ELR (cell line): ENCODE measurements around the gene MASP1.

Experiments used
- DNase-seq: peaks from one replicate; pipeline ENCODE4 v3.0.0-alpha.2; 2015; ENCODE audit warnings: low read depth

MASP1 gene

GRCh38 chr3:187293516-187294430 lies 2.2 kb upstream of the MASP1 start:
- peak; percentile 40 for DNase-seq

DNA sequence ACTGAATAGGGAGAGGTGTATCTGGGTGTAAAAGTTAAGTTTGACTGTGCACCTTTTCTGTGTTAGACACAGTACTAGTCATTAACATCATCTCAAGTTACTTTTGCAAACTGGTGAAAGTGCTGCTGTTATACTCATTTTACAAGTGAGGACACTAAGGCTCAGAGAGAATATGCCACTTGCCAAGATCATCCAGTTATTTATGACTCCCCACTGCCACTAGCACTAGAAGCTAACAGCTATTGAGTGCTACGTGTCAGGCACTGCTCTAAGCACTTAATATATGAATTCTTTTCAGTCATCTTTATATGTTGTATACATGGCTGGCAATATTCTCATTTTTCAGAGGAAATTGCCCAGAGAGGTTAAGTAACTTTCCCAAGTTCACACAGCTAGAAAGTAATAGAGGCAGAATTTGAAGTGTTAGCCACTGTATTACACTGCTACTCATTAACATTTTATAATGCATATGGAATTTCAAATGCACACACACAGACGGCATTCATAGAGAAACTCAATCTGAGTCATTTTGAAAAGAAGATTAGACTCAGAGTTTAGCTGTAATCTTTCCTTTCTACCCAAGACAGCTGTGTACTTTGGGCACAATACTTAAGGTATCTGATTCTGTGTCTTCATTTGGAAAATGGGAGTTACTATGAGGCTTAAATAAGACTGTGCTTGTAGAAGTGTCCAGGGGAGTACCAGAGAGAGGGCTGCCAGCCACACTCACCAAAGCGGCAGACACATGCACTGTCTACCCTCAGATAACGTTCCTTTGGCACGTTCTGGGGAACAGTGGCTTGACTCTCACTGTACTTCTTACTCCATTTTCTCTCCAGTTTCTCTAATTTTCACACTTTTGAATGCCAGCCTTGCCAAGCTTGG lies 1.3 kb upstream of the MASP1 start:
- peak; percentile 64 for DNase-seq

- DNase-seq = peak; percentile 15
Measured at GRCh38 chr3:187292181-187292580, 644 bp upstream of the MASP1 start.

DNA sequence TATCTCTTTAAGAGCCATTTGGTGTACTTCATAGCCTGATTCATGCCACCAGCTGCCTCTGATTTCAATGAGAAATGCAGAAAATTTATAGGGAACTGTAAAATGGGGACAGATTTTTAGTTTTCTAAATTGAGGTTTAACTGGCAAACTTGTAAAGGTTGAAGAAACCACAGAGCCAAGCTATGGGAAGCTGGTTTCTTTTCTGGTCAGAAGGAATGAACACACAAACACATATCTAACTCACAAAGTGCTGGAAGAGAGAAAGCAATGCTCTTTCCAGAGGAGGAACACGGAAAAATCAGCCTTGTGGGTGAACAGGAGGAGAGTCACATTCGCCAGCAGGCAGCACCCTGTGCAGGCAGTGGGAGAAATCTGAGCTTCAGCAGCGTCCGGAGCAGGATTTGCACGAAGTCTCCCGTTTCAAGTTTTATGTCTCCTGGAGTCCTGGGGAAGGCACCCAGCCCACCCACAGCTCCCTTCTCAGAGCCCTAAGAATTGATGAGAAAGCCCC lies 481 bp downstream of the MASP1 start:
- peak; percentile 61 for DNase-seq

- DNase-seq = no peak
Measured at GRCh38 chr3:187290503-187290902, 1.0 kb downstream of the MASP1 start.

DNA sequence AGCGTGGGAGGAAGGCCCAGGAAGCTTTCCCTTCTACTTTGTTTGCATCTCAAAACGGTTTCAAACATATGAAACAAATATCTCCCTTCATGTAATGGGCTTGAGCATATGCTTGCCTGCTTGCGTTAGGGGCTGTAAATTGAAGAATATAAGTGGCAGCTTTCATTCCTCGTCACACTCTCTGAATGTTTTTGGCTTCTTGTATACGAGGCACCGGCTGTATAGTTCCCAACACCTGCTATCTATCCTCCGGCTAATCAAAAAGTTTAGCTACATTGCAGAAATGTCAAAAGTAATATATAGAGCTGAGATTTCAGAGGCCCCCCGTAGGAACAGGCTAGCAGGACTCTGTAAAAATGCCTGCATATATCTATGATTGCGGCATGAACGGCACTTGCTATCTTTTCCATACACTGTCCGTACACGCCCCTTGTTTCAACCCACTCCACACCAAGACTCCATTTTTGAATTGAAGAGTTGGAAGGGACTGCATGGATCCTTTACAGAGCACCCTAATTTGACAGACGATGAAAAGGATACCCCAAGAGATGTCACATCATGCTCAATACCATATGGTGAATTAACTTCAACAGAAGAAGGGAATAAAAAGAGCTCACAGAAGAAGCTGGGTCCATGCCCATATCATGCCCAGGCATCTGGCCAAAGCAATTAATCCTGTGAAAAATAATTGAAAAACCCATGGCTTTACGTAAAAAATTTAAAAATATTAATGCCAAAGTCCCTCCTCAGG lies 2.5 kb downstream of the MASP1 start:
- no peak for DNase-seq

GRCh38 chr3:187288131-187288854 lies 3.2 kb downstream of the MASP1 start:
- DNase-seq = no peak

GRCh38 chr3:187287256-187287655 lies 4.3 kb downstream of the MASP1 start:
- DNase-seq = no peak

GRCh38 chr3:187286467-187287059 lies 5.0 kb downstream of the MASP1 start:
- peak; percentile 87 for DNase-seq

DNA sequence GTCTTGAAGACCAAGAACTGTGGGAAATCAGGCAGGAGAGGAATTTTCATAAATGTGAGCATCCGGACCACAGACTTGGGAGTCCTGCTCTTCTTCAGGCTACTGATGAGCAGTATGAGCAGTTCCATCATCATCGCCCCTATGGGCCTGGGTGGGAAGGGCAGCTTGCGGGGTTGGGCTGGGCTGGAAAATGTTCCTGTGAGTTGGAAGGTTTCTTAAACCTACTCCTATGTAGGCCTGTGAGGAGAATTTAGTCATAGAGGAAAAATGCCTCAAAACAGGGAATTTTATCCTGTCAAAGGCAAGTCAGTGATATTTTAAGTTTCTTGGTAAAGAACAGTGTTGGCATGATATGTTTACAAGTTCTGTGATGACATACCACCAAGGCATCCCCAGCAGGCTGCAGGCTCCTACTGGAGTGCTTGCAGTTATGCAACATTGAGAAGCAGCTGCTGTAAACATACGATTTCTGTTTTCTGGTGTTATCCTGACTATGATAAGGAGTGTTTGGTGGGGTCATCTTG lies 10.3 kb downstream of the MASP1 start:
- DNase-seq = peak; percentile 93

- DNase-seq = no peak
Measured at GRCh38 chr3:187280644-187281043, 10.9 kb downstream of the MASP1 start.

GRCh38 chr3:187277129-187277462 lies 14.4 kb downstream of the MASP1 start:
- DNase-seq = no peak

DNA sequence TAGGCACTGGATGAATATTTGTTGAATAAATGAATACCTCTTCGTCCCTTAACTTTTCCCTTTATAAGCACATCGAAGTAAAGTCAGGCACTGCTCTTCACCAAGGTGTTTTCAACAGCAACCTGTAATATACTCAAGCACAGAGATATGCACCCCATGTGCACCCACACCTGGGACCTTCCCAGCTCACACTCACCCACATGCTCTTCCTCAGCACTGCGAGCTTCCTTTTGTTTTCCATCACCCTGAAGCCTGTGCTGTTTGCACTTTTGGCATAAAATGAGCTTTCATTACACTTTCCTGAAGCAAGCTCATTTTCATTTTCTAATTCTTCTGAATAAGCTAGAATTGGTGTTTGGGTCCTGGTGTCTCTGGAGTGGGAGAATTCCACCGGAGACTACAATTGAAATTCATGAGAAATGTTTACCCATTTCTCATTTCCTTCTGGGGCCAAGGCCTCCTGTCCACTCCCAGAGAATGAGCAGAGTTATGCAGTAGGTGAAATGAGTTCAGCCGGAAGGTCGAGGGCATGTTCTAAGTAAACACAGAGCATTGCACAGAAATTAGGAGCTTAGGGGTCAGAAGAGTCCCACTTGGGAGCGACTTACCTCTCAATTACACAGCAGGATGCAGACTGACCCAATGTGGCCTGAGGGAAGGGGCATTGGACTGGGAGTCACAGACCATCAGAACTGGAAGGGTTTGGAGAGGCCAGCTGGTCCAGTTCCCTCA lies 15.0 kb downstream of the MASP1 start:
- no peak for DNase-seq

GRCh38 chr3:187274977-187275338 lies 16.6 kb downstream of the MASP1 start:
- peak; percentile 44 for DNase-seq

DNA sequence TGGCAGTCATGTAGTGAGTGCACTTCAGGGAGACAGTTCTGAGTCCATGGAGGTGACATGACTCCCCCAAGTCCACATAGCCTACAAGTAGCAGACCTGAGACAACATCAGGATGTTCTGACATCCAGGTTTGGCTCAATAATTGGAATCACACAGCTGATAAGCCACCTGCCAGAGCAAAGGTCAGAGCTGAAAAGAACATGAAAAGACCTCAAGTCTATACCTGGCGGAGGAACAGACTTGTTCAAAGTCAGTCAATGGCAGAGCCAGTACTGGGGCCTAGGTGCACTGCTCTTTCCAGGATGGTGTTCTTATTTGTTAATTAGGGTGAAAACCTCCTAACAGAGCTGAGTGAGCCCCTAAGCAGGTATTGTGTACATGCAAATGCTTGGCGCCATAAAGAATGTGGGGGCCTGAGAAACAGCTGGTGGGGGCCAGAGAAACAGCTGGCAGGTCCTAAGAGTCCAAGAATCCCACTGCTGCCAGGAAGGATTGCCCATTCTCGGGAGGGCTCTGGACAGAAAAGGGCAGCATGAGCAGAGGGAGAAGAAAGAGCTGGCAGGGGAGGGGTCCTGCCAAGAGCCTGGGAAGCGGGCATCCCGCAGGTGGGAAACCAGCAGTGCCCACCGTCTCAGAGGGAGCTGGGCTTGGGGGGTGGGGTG lies 17.1 kb downstream of the MASP1 start:
- no peak for DNase-seq

DNA sequence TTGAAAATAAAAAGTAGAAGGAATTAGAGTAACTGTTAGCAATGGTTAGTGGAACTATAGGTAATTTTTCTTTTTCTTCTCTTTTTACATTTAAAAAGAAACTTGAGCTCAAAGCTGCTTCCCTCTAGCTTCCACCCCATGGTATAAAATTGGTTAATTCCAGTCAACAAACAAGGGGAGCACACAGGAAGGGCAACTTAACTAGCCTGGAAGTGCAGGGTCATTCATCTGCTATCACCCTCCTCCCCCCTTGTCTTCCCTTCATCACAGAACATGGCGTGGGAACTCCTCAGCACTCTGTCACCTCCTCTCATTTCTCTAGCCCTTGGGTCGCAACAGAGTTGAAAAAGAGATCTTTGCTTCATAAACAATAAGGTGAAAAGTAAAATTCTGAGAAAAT lies 20.0 kb downstream of the MASP1 start:
- DNase-seq = no peak

GRCh38 chr3:187269486-187269885 lies 22.1 kb downstream of the MASP1 start:
- no peak for DNase-seq

GRCh38 chr3:187267306-187267705 lies 24.2 kb downstream of the MASP1 start:
- no peak for DNase-seq

DNA sequence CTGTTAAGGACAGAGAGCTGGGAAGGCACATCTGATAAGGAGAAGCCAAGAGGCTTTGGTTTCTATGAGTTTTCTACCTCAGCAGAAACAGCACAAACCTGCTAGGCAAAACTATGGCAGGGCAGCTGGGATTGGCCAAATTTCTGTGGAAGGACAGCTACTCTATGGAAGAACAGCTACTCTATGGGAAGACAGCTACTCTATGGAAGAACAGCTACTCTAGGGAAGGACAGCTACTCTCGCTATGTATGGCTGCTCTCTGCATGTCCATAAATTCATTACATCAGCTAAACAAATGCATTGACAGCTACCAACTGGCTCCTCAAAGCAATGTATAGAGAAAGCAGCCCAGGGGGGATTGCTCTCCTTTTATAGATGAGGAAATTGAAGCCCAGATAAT lies 24.8 kb downstream of the MASP1 start:
- no peak for DNase-seq
